ENCODE results near the gene MACROD2. TPM values are rescaled to one million over a fixed set of nuclear protein-coding genes. Genes with fewer than 3 reads are reported as not detected.

The MACROD2 gene
- total and polyA plus RNA-seq, 2 experiments from 2014 or later: 2.8 to 4.3 TPM

DNA sequence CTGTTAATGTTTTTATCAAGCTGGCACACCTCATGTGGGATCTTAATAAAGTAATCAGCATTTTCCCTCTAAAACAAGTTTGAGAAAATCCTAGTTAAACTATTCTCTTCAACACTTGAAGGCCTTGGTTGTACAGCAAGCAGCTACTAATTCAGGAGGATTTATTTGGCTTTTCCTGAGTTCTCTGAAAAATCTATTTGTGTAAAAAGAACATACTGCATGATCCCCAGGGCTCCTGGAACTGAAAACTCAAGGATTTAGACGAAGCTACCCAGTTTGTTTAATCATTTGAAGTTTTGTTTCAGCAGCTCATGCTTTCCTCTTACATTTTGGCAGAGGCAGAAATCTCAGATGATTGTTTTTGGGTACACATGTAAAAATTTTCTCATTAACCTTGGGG is 651.7 kb downstream of the MACROD2 start (continued):
- no peak for TF ChIP-seq NANOG (IDR thresholded peaks at IDR 0.05; ENCODE audit: borderline replicate concordance)

- Histone ChIP-seq H3K27ac (ENCODE audit: low read depth) (no peak overlapping the region), H2AFZ (no peak overlapping the region), H3F3A (replicated peaks; ENCODE audit: low read depth) (no peaks in the 10 kb centered on the region), H3K27me3 (ENCODE audit: insufficient read depth) (no peaks in the 10 kb centered on the region), H3K36me3 (ENCODE audit: insufficient read depth) (no peaks in the 10 kb centered on the region), H3K4me3 (no peak overlapping the region), H3K9me2 (ENCODE audit: insufficient read depth) (no peaks in the 10 kb centered on the region; the same call in 1 of the 2 replicates), H3K4me2 (no peak overlapping the region), H3K4me1 (ENCODE audit: insufficient read depth) (no peaks in the 10 kb centered on the region), H3K79me2 (replicated peaks; ENCODE audit: insufficient read depth) (no peaks in the 10 kb centered on the region), H4K20me1 (replicated peaks; ENCODE audit: insufficient read depth) (no peaks in the 10 kb centered on the region)
- H3K27ac Mint-ChIP-seq: no peak overlapping the region
- H3K4me3 Mint-ChIP-seq: no peak overlapping the region
- peaks cover under 1% of the 10 kb centered on the region; the same call in 1 of the 3 replicates for H3K4me1 Mint-ChIP-seq
- ATAC-seq (no peak), DNase-seq (ENCODE audit: low spot score) (no peak)
- H3K27me3 Mint-ChIP-seq (ENCODE audit: insufficient read depth, low read depth, poor library complexity): no peaks in the 10 kb centered on the region
- H3K36me3 Mint-ChIP-seq (ENCODE audit: low read depth): no peaks in the 10 kb centered on the region
- no peaks in the 10 kb centered on the region for H3K9me3 Mint-ChIP-seq
- TF ChIP-seq ZNF331 (CRISPR knock-in tag; IDR thresholded peaks at IDR 0.05; ENCODE audit: low read depth) (no peak), REST (IDR thresholded peaks at IDR 0.05; ENCODE audit: unreplicated experiment) (no peak), CREB1 (CRISPR knock-in tag; IDR thresholded peaks at IDR 0.05; ENCODE audit: low read depth) (no peak), ZNF114 (CRISPR knock-in tag; IDR thresholded peaks at IDR 0.05) (no peak), POLR2AphosphoS5 (IDR thresholded peaks at IDR 0.05; ENCODE audit: low read depth) (no peak), STAT1 (IDR thresholded peaks at IDR 0.05; ENCODE audit: unreplicated experiment) (no peak), EZH2phosphoT487 (IDR thresholded peaks at IDR 0.05; ENCODE audit: unreplicated experiment) (no peak), ETS1 (IDR thresholded peaks at IDR 0.05) (no peak), ZNF462 (CRISPR knock-in tag; IDR thresholded peaks at IDR 0.05) (no peak), NANOG (IDR thresholded peaks at IDR 0.05; ENCODE audit: borderline replicate concordance) (no peak), EZH2 (IDR thresholded peaks at IDR 0.05; ENCODE audit: low read depth, unreplicated experiment) (no peak), JUNB (IDR thresholded peaks at IDR 0.05; ENCODE audit: unreplicated experiment) (no peak)
- TF ChIP-seq, protein P1, sequence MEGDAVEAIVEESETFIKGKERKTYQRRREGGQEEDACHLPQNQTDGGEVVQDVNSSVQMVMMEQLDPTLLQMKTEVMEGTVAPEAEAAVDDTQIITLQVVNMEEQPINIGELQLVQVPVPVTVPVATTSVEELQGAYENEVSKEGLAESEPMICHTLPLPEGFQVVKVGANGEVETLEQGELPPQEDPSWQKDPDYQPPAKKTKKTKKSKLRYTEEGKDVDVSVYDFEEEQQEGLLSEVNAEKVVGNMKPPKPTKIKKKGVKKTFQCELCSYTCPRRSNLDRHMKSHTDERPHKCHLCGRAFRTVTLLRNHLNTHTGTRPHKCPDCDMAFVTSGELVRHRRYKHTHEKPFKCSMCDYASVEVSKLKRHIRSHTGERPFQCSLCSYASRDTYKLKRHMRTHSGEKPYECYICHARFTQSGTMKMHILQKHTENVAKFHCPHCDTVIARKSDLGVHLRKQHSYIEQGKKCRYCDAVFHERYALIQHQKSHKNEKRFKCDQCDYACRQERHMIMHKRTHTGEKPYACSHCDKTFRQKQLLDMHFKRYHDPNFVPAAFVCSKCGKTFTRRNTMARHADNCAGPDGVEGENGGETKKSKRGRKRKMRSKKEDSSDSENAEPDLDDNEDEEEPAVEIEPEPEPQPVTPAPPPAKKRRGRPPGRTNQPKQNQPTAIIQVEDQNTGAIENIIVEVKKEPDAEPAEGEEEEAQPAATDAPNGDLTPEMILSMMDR (conservative IDR thresholded peaks at IDR 0.05; ENCODE audit: low read depth in 2 of 2): no peak
Measured at GRCh38 chr20:14649662-14650061, 654.3 kb downstream of the MACROD2 start.

Measured in GM23338 (cell line).